ENCODE results near the gene MECR.

- no peak for TF ChIP-seq EZH2 (IDR thresholded peaks at IDR 0.05)
- no peak for TF ChIP-seq POLR2AphosphoS5 (IDR thresholded peaks at IDR 0.05; ENCODE audit: borderline replicate concordance, low read depth, low read length)
- peak; percentile 27 for TF ChIP-seq FOXP2 (optimal IDR thresholded peaks at IDR 0.05; ENCODE audit: control extremely low read depth, extremely low read length, insufficient read depth)
Measured at GRCh38 chr1:29235955-29236711, 5.4 kb upstream of the MECR start, which contains the start of gene PTPRU.

Data from SK-N-MC (cell line).